ENCODE results near the gene ARV1.

Gene ARV1

GRCh38 chr1:231049121-231049979 is 70.5 kb downstream of the ARV1 start:
- Histone ChIP-seq H3K36me3 (ENCODE audit: low read depth) (no peaks in the 10 kb centered on the region), H3K4me1 (ENCODE audit: insufficient read depth, poor library complexity, severe bottlenecking) (no peaks in the 10 kb centered on the region), H3K4me3 (ENCODE audit: severe bottlenecking) (no peak overlapping the region), H3K9me3 (ENCODE audit: severe bottlenecking) (no peaks in the 10 kb centered on the region), H3K27me3 (ENCODE audit: insufficient read depth, poor library complexity, severe bottlenecking) (no peaks in the 10 kb centered on the region), H3K27ac (ENCODE audit: poor library complexity, severe bottlenecking) (no peak overlapping the region)
- no peak for DNase-seq (ENCODE audit: low spot score)
- TF ChIP-seq, protein P1, sequence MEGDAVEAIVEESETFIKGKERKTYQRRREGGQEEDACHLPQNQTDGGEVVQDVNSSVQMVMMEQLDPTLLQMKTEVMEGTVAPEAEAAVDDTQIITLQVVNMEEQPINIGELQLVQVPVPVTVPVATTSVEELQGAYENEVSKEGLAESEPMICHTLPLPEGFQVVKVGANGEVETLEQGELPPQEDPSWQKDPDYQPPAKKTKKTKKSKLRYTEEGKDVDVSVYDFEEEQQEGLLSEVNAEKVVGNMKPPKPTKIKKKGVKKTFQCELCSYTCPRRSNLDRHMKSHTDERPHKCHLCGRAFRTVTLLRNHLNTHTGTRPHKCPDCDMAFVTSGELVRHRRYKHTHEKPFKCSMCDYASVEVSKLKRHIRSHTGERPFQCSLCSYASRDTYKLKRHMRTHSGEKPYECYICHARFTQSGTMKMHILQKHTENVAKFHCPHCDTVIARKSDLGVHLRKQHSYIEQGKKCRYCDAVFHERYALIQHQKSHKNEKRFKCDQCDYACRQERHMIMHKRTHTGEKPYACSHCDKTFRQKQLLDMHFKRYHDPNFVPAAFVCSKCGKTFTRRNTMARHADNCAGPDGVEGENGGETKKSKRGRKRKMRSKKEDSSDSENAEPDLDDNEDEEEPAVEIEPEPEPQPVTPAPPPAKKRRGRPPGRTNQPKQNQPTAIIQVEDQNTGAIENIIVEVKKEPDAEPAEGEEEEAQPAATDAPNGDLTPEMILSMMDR (IDR thresholded peaks at IDR 0.05; ENCODE audit: poor library complexity, severe bottlenecking) = no peak
- no peak for ATAC-seq (ENCODE audit: low read depth)
